Spleen (tissue), 11 donors: ENCODE data around the gene BABAM2. TPM values are rescaled to one million over a fixed set of nuclear protein-coding genes. Genes with fewer than 3 reads are reported as not detected.
A peak's percentile ranks its signal among the peaks of the same experiment; 100 is the strongest.

ENCODE experiments used
- DNase-seq: peaks from one replicate; pipeline ENCODE4 v3.0.0-alpha.2; 2020
- H3K27ac ChIP-seq, 8 donors: fragments of 200-600 bp; sonication (generic) in 7 of 8; 1 replicate in 4 of 8; 2 replicates in 4 of 8; pipeline versions ENCODE4 v1.5.0 to v1.8.0; 2016 to 2021; ENCODE audit warnings: inconsistent platforms in 4 of 8, mild to moderate bottlenecking in 4 of 8, moderate library complexity in 1 of 8
- H3K27me3 ChIP-seq, 7 donors: fragments of 200-600 bp; sonication (generic) in 6 of 7; replicated peaks in 1 of 7; 1 replicate in 4 of 7; 2 replicates in 3 of 7; pipeline versions ENCODE4 v1.5.0 to v1.8.0; 2016 to 2021; ENCODE audit warnings: inconsistent platforms in 3 of 7, mild to moderate bottlenecking in 1 of 7
- H3K36me3 ChIP-seq, 6 donors: fragments of 200-600 bp; sonication (generic) in 5 of 6; 1 replicate in 4 of 6; 2 replicates in 2 of 6; pipeline versions ENCODE4 v1.5.0 to v1.8.0; 2016 to 2021; ENCODE audit warnings: inconsistent platforms in 2 of 6
- H3K4me1 ChIP-seq, 6 donors: fragments of 200-600 bp; sonication (generic) in 5 of 6; 1 replicate in 3 of 6; 2 replicates in 3 of 6; pipeline versions ENCODE4 v1.5.0 to v1.8.0; 2016 to 2021; ENCODE audit warnings: inconsistent platforms in 3 of 6
- H3K4me3 ChIP-seq, 8 donors: fragments of 200-600 bp; sonication (generic) in 7 of 8; 1 replicate in 4 of 8; 2 replicates in 4 of 8; pipeline versions ENCODE4 v1.5.0 to v1.8.0; 2016 to 2021; ENCODE audit warnings: inconsistent platforms in 4 of 8, mild to moderate bottlenecking in 4 of 8, moderate library complexity in 2 of 8
- H3K9me3 ChIP-seq, 8 donors: fragments of 200-600 bp; sonication (generic) in 7 of 8; 1 replicate in 4 of 8; 2 replicates in 4 of 8; pipeline versions ENCODE4 v1.5.0 to v1.8.0; 2016 to 2021; ENCODE audit warnings: inconsistent platforms in 4 of 8
- CTCF ChIP-seq, 11 experiments: fragments of 200-600 bp in 7 of 11; fragments of 450-650 bp in 4 of 11; sonication (generic) in 4 of 11; IDR thresholded peaks in 8 of 11; conservative IDR thresholded peaks in 3 of 11; 1 replicate in 7 of 11; 2 replicates in 4 of 11; pipeline versions ENCODE4 v1.4.0 to v1.8.0; 2016 to 2021; ENCODE audit warnings: antibody characterized with exemption in 11 of 11, inconsistent platforms in 4 of 11, mild to moderate bottlenecking in 1 of 11
- POLR2A ChIP-seq, 3 donors: fragments of 450-650 bp; IDR thresholded peaks; one replicate each; pipeline ENCODE4 v1.5.1; 2017; ENCODE audit warnings: antibody characterized with exemption in 3 of 3, mild to moderate bottlenecking in 1 of 3
- POLR2AphosphoS5 ChIP-seq, 3 donors: sonication (generic); formaldehyde crosslinking; IDR thresholded peaks; one replicate each; pipeline ENCODE4 v1.5.1; 2017; ENCODE audit warnings: antibody characterized with exemption in 3 of 3
- WGBS, 5 donors: extraction: QIAGEN DNeasy Blood & Tissue Kit in 3 of 5; methylation state at CpG; one replicate each; pipeline versions ENCODE4 v1.1.5 to v1.1.7; 2013 to 2018; 5-methylcytosine and 5-hydroxymethylcytosine counted together
- intact Hi-C: fragments of 100-400 bp; cut with DNase I; formaldehyde crosslinking; loops from one replicate; pipeline ENCODE4 v1.15.0; 2023; ENCODE audit warnings: low total_unique reads
- polyA plus RNA-seq, 3 donors: library from polyadenylated mRNA; stranded (reverse); fragments of 200-250 nt; gene quantifications; one replicate each; pipeline ENCODE4 v1.2.1, GENCODE V29; 2013
- total RNA-seq, 7 donors: library from RNA; depleted of rRNA in 3 of 7; stranded (reverse); fragments of >200 nt in 3 of 7; fragmentation: NEBNext Ultra II Directional in 4 of 7; extraction: Animal tissue kit (Norgen Biotek cat#: 25700) in 4 of 7; gene quantifications; one replicate each; pipeline versions ENCODE4 v1.1.0 to v1.2.1, GENCODE V29; 2016 to 2021
- donor health status: healthy with polysubstance abuse.
- donor health status: DM: no; HTN: no; CAD: no; lungs with moderate emphysema.
- donor health status: DM: no; HTN: no; CAD: no.
- donor health status: Bipolar disorder and iron deficiency.
- donor health status: healthy.
- donor health status: DM: no; HTN: no; CAD: no.
- donor health status: DM: yes; HTN: yes; CAD: no.

Gene BABAM2
- total and polyA plus RNA-seq, 10 donors = 16.1 to 70.1 (median 55.0) TPM

GRCh38 chr2:28136556-28136955 is 246.0 kb downstream of the BABAM2 start:
- WGBS, 5 donors = 87 to 97% (median 91%) methylated on average over 6 of the region's 6 CpGs
- Histone ChIP-seq H3K27ac (no peak overlapping the region), H3K27me3 (no peaks in the 10 kb centered on the region)

GRCh38 chr2:28137221-28137620 is 246.7 kb downstream of the BABAM2 start:
- Histone ChIP-seq H3K4me1 (peaks cover 0 to 39% (median 9%) of the 10 kb centered on the region in 6 donors), H3K27me3 (no peaks in the 10 kb centered on the region), H3K36me3 (peaks cover 0 to 21% (median 0%) of the 10 kb centered on the region in 6 donors), H3K27ac (peak overlapping the region in 2 of 8 donors; percentile 4 to 19), H3K9me3 (no peaks in the 10 kb centered on the region), H3K4me3 (no peak overlapping the region)
- intact Hi-C loops = no loop called here
- 51 to 69% (median 60%) methylated on average over 2 of the region's 2 CpGs for WGBS, 5 donors
- no peak for TF ChIP-seq POLR2A (IDR thresholded peaks at IDR 0.05)
- no peak for TF ChIP-seq POLR2AphosphoS5 (IDR thresholded peaks at IDR 0.05)
- no peak for TF ChIP-seq CTCF (IDR thresholded peaks at IDR 0.05 in 8 of 11, conservative IDR thresholded peaks at IDR 0.05 in 3 of 11)
- DNase-seq = no peak

More at GRCh38 chr2:28136556-28136955, 246.0 kb downstream of the BABAM2 start:
- H3K4me3 ChIP-seq = no peak overlapping the region
- no peak for DNase-seq
- H3K9me3 ChIP-seq = no peaks in the 10 kb centered on the region
- TF ChIP-seq POLR2AphosphoS5 (IDR thresholded peaks at IDR 0.05) = no peak
- no peak for TF ChIP-seq POLR2A (IDR thresholded peaks at IDR 0.05)
- no peak for TF ChIP-seq CTCF (IDR thresholded peaks at IDR 0.05 in 8 of 11, conservative IDR thresholded peaks at IDR 0.05 in 3 of 11)
- intact Hi-C loops = no loop called here
- peaks cover 0 to 39% (median 9%) of the 10 kb centered on the region in 6 donors for H3K4me1 ChIP-seq
- H3K36me3 ChIP-seq = peaks cover 0 to 24% (median 0%) of the 10 kb centered on the region in 6 donors

GRCh38 chr2:28142386-28142785 is 251.9 kb downstream of the BABAM2 start:
- TF ChIP-seq CTCF (IDR thresholded peaks at IDR 0.05 in 8 of 11, conservative IDR thresholded peaks at IDR 0.05 in 3 of 11) (no peak), POLR2AphosphoS5 (IDR thresholded peaks at IDR 0.05) (no peak), POLR2A (IDR thresholded peaks at IDR 0.05) (no peak)
- Histone ChIP-seq H3K36me3 (peaks cover 0 to 15% (median 0%) of the 10 kb centered on the region in 6 donors), H3K9me3 (no peaks in the 10 kb centered on the region), H3K4me1 (peaks cover 0 to 2% (median 0%) of the 10 kb centered on the region in 6 donors), H3K4me3 (no peak overlapping the region), H3K27me3 (no peaks in the 10 kb centered on the region), H3K27ac (no peak overlapping the region)
- intact Hi-C loops = no loop called here
- no peak for DNase-seq

- H3K27me3 ChIP-seq = no peaks in the 10 kb centered on the region
- 97 to 100% (median 98%) methylated on average over 2 of the region's 2 CpGs for WGBS, 5 donors
- H3K9me3 ChIP-seq = no peaks in the 10 kb centered on the region
- DNase-seq = no peak
- H3K27ac ChIP-seq = no peak overlapping the region
- no peaks in the 10 kb centered on the region for H3K4me1 ChIP-seq
- peaks cover 0 to 31% (median 0%) of the 10 kb centered on the region in 6 donors for H3K36me3 ChIP-seq
- intact Hi-C loops = no loop called here
- no peak overlapping the region for H3K4me3 ChIP-seq
- TF ChIP-seq POLR2A (IDR thresholded peaks at IDR 0.05) (no peak), CTCF (IDR thresholded peaks at IDR 0.05 in 8 of 11, conservative IDR thresholded peaks at IDR 0.05 in 3 of 11) (no peak), POLR2AphosphoS5 (IDR thresholded peaks at IDR 0.05) (no peak)
These were observed 257.5 kb downstream of the BABAM2 start for GRCh38 chr2:28148000-28148399.
